Measurements from ENCODE around the gene AP4B1.
"Not testable (repeated sequence)": the region's sequence is repeated elsewhere in the genome, so short reads cannot be mapped to it uniquely, and the experiment has no call there.

The AP4B1 gene

GRCh38 chr1:113855630-113856400, 48.8 kb downstream of the AP4B1 start:
- FAIRE-seq: no peak

- no peak for FAIRE-seq
Measured at GRCh38 chr1:113854234-113854633, 50.4 kb downstream of the AP4B1 start.

- FAIRE-seq: not testable (repeated sequence)
Measured at GRCh38 chr1:113852694-113853093, 51.9 kb downstream of the AP4B1 start.

GRCh38 chr1:113850127-113850796, 54.3 kb downstream of the AP4B1 start:
- FAIRE-seq: no peak

GRCh38 chr1:113849072-113849471, 55.5 kb downstream of the AP4B1 start:
- no peak for FAIRE-seq

- no peak for FAIRE-seq
Measured at GRCh38 chr1:113846391-113847035, 58.1 kb downstream of the AP4B1 start.

Measured in endometrium (tissue), 2 donors.